ENCODE measurements around the gene EYS.

Gene EYS

DNA sequence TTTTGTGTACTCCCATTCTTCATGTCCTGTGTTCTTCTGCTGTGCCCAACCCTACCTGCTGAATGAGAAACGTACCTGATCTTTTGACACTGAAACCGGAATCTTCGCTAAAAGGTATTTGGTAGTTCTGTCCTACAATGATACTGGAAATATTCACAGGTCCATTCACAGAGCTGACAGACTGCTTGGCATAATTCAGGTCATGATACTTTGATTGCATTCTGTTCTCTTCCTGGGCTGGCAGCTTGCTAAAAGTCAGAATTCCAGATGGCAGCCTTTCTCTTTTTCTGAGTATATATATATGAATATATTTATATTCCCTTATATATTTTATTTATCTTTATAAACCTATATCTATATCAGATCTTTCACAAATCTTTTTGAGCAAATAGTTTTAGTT lies 1696.4 kb downstream of the EYS start:
- H3K4me3 ChIP-seq (ENCODE audit: low read depth, low read length) = no peak overlapping the region
- DNase-seq (ENCODE audit: low read depth, low spot score) = no peak
- TF ChIP-seq, protein P1, sequence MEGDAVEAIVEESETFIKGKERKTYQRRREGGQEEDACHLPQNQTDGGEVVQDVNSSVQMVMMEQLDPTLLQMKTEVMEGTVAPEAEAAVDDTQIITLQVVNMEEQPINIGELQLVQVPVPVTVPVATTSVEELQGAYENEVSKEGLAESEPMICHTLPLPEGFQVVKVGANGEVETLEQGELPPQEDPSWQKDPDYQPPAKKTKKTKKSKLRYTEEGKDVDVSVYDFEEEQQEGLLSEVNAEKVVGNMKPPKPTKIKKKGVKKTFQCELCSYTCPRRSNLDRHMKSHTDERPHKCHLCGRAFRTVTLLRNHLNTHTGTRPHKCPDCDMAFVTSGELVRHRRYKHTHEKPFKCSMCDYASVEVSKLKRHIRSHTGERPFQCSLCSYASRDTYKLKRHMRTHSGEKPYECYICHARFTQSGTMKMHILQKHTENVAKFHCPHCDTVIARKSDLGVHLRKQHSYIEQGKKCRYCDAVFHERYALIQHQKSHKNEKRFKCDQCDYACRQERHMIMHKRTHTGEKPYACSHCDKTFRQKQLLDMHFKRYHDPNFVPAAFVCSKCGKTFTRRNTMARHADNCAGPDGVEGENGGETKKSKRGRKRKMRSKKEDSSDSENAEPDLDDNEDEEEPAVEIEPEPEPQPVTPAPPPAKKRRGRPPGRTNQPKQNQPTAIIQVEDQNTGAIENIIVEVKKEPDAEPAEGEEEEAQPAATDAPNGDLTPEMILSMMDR (IDR thresholded peaks at IDR 0.05; ENCODE audit: low read depth, low read length) = no peak
- in situ Hi-C loops (cut with HindIII; ENCODE audit: low sequenced_read_pairs) = no loop called here

- TF ChIP-seq, protein P1 (IDR thresholded peaks at IDR 0.05; ENCODE audit: low read depth, low read length) = no peak
- in situ Hi-C loops (cut with HindIII; ENCODE audit: low sequenced_read_pairs) = no loop called here
- no peak overlapping the region for H3K4me3 ChIP-seq (ENCODE audit: low read depth, low read length)
- DNase-seq (ENCODE audit: low read depth, low spot score) = no peak
These were observed 1697.0 kb downstream of the EYS start for GRCh38 chr6:64010010-64010409.

- in situ Hi-C loops (cut with HindIII; ENCODE audit: low sequenced_read_pairs) = no loop called here
- TF ChIP-seq, protein P1 (IDR thresholded peaks at IDR 0.05; ENCODE audit: low read depth, low read length) = no peak
- H3K4me3 ChIP-seq (ENCODE audit: low read depth, low read length) = no peak overlapping the region
- no peak for DNase-seq (ENCODE audit: low read depth, low spot score)
These were observed 1700.8 kb downstream of the EYS start for GRCh38 chr6:64006246-64006645.

GRCh38 chr6:64000818-64001491 lies 1706.1 kb downstream of the EYS start:
- TF ChIP-seq, protein P1 (IDR thresholded peaks at IDR 0.05; ENCODE audit: low read depth, low read length) = no peak
- no peak overlapping the region for H3K4me3 ChIP-seq (ENCODE audit: low read depth, low read length)
- DNase-seq (ENCODE audit: low read depth, low spot score) = no peak
- in situ Hi-C loops (cut with HindIII; ENCODE audit: low sequenced_read_pairs) = no loop called here

DNA sequence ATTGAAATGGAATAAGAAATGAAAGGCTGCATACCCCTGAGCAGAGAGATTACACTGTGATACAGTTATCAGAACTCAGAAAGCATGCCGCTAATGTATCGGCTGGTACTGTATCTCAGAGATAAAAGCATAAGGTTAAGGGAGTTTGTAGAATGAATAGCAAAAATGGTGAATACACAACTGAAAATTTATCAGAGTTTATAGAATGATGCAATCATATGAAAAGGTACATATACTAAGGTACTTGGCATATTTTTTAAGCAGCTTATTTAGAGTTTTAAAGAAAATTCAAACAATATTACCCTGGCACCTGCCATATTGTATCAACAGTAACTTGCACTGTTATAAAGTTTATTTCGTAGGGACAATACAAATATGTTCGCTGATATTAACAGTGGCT lies 1707.4 kb downstream of the EYS start:
- no peak for DNase-seq (ENCODE audit: low read depth, low spot score)
- TF ChIP-seq, protein P1 (IDR thresholded peaks at IDR 0.05; ENCODE audit: low read depth, low read length) = no peak
- in situ Hi-C loops (cut with HindIII; ENCODE audit: low sequenced_read_pairs) = no loop called here
- H3K4me3 ChIP-seq (ENCODE audit: low read depth, low read length) = no peak overlapping the region

GRCh38 chr6:63998991-63999390 lies 1708.0 kb downstream of the EYS start:
- no peak overlapping the region for H3K4me3 ChIP-seq (ENCODE audit: low read depth, low read length)
- in situ Hi-C loops (cut with HindIII; ENCODE audit: low sequenced_read_pairs) = no loop called here
- TF ChIP-seq, protein P1 (IDR thresholded peaks at IDR 0.05; ENCODE audit: low read depth, low read length) = no peak
- DNase-seq (ENCODE audit: low read depth, low spot score) = no peak
